Keratinocyte (primary cell): ENCODE data around the gene MX2. TPM values are rescaled to one million over a fixed set of nuclear protein-coding genes. Genes with fewer than 3 reads are reported as not detected.

Experiments used
- DNase-seq: peaks from one replicate; pipeline ENCODE4 v3.0.0-alpha.2; 2011; ENCODE audit warnings: low read depth, missing footprints, low spot score
- FAIRE-seq: peaks from 2 replicates; lab custom pipeline; 2011; peaks lifted over from hg19 to GRCh38; lab: Jason Lieb, UNC
- H2AFZ ChIP-seq: 2 replicates; pipeline ENCODE4 v1.6.0; 2012; ENCODE audit warnings: low read length, control low read depth, inconsistent platforms; ENCODE audit not compliant: control insufficient read depth
- H3K27ac ChIP-seq: 2 replicates; pipeline ENCODE4 v1.5.1; 2011; ENCODE audit warnings: low read length; ENCODE audit not compliant: control insufficient read depth, insufficient read depth
- H3K27me3 ChIP-seq: 3 replicates; pipeline ENCODE4 v1.6.0; 2011; ENCODE audit warnings: low read length; ENCODE audit not compliant: control insufficient read depth, insufficient read depth; ENCODE audit errors: extremely low read depth
- H3K36me3 ChIP-seq, 2 experiments: 2 replicates in 1 of 2; 3 replicates in 1 of 2; pipeline ENCODE4 v1.5.1; 2011; ENCODE audit warnings: low read length in 2 of 2, mild to moderate bottlenecking in 1 of 2; ENCODE audit not compliant: control insufficient read depth in 2 of 2, insufficient read depth in 2 of 2; ENCODE audit errors: extremely low read depth in 1 of 2
- H3K4me1 ChIP-seq: 3 replicates; pipeline ENCODE4 v1.5.1; 2011; ENCODE audit warnings: low read length; ENCODE audit not compliant: control insufficient read depth, insufficient read depth; ENCODE audit errors: extremely low read depth
- H3K4me2 ChIP-seq: 3 replicates; pipeline ENCODE4 v1.6.0; 2011; ENCODE audit warnings: low read depth, low read length; ENCODE audit not compliant: control insufficient read depth, insufficient read depth; ENCODE audit errors: extremely low read depth
- H3K4me3 ChIP-seq, 3 experiments: fragments of 200-600 bp in 1 of 3; sonication (generic) in 1 of 3; 2 replicates in 2 of 3; 3 replicates in 1 of 3; pipeline ENCODE4 v1.5.1; 2011 to 2016; ENCODE audit warnings: low read length in 3 of 3, mild to moderate bottlenecking in 3 of 3, control low read depth in 2 of 3, inconsistent platforms in 1 of 3, low read depth in 1 of 3, mixed read lengths in 1 of 3, mixed run types in 1 of 3, moderate library complexity in 1 of 3; ENCODE audit not compliant: control insufficient read depth in 2 of 3, insufficient read depth in 2 of 3; ENCODE audit errors: extremely low read depth in 1 of 3
- H3K79me2 ChIP-seq: 2 replicates; pipeline ENCODE4 v1.6.0; 2012; ENCODE audit warnings: low read length; ENCODE audit not compliant: control insufficient read depth, insufficient read depth
- H3K9ac ChIP-seq: 3 replicates; pipeline ENCODE4 v1.6.0; 2011; ENCODE audit warnings: low read length; ENCODE audit not compliant: control insufficient read depth, insufficient read depth; ENCODE audit errors: extremely low read depth
- H3K9me1 ChIP-seq: 3 replicates; pipeline ENCODE4 v1.6.0; 2011; ENCODE audit warnings: low read length; ENCODE audit not compliant: control insufficient read depth, insufficient read depth; ENCODE audit errors: extremely low read depth
- H3K9me3 ChIP-seq: 2 replicates; pipeline ENCODE4 v1.5.1; 2012; ENCODE audit warnings: low read depth, low read length; ENCODE audit not compliant: control insufficient read depth
- H4K20me1 ChIP-seq: 3 replicates; pipeline ENCODE4 v1.6.0; 2011; ENCODE audit warnings: low read length; ENCODE audit not compliant: control insufficient read depth, insufficient read depth; ENCODE audit errors: extremely low read depth
- CTCF ChIP-seq, 3 experiments: IDR thresholded peaks in 1 of 3; conservative IDR thresholded peaks in 1 of 3; optimal IDR thresholded peaks in 1 of 3; 2 replicates in 2 of 3; 3 replicates in 1 of 3; pipeline versions ENCODE3 to v1.5.1; 2011; ENCODE audit warnings: low read length in 3 of 3, mild to moderate bottlenecking in 3 of 3, moderate library complexity in 2 of 3, control low read depth in 1 of 3, inconsistent platforms in 1 of 3; ENCODE audit not compliant: insufficient read depth in 2 of 3; ENCODE audit errors: extremely low read depth in 1 of 3
- EZH2 ChIP-seq: IDR thresholded peaks from one replicate; pipeline ENCODE4 v1.6.1; 2012; ENCODE audit warnings: inconsistent platforms, mild to moderate bottlenecking, low read length, moderate library complexity
- dilution Hi-C: fragments of 300-500 bp; cut with MboI; formaldehyde crosslinking; loops from one replicate; pipeline ENCODE4 v1.7.0; 2020; ENCODE audit warnings: low sequenced_read_pairs; ENCODE audit not compliant: extremely low pct_ligation_motif_present
- polyA plus RNA-seq, 5 experiments: library from polyadenylated mRNA; depleted of rRNA in 3 of 5; stranded (reverse) in 3 of 5; stranded (forward) in 1 of 5; unstranded in 1 of 5; fragments of >200 nt; gene quantifications; 1 replicate in 1 of 5; 2 replicates in 3 of 5; 3 replicates in 1 of 5; pipeline versions ENCODE4 v1.2.1 to v1.2.3, GENCODE V29; 2011 to 2012; ENCODE audit warnings: missing spikeins in 2 of 5, low read depth in 1 of 5, low replicate concordance in 1 of 5

MX2 gene
- polyA plus RNA-seq, 1 donor (not counting 4 experiments of a cell fraction or from before 2014, with no cell fraction given) = 7.1 TPM

- FAIRE-seq (no peak), DNase-seq (no peak)
- Histone ChIP-seq H4K20me1 (no peaks in the 10 kb centered on the region), H3K79me2 (no peaks in the 10 kb centered on the region), H3K9me1 (no peaks in the 10 kb centered on the region), H3K9me3 (no peaks in the 10 kb centered on the region), H3K9ac (no peak overlapping the region), H3K27ac (no peak overlapping the region), H3K4me3 (no peak overlapping the region), H3K36me3 (no peaks in the 10 kb centered on the region), H3K27me3 (peaks cover 21% of the 10 kb centered on the region), H3K4me2 (no peak overlapping the region), H3K4me1 (no peaks in the 10 kb centered on the region), H2AFZ (no peak overlapping the region)
- dilution Hi-C loops = no loop called here
- no peak for TF ChIP-seq EZH2
- no peak for TF ChIP-seq CTCF (optimal IDR thresholded peaks at IDR 0.05 in 1 of 3, IDR thresholded peaks at IDR 0.05 in 1 of 3, conservative IDR thresholded peaks at IDR 0.05 in 1 of 3; ENCODE audit: extremely low read depth in 1 of 3, insufficient read depth in 2 of 3, low read length in 3 of 3)
These were observed 9.2 kb downstream of the MX2 start for GRCh38 chr21:41370840-41371684.

GRCh38 chr21:41371685-41372030 is 9.8 kb downstream of the MX2 start:
- no peaks in the 10 kb centered on the region for H3K36me3 ChIP-seq
- dilution Hi-C loops = no loop called here
- no peak overlapping the region for H2AFZ ChIP-seq
- no peaks in the 10 kb centered on the region for H3K9me3 ChIP-seq
- no peaks in the 10 kb centered on the region for H3K9me1 ChIP-seq
- H3K27ac ChIP-seq = no peak overlapping the region
- H3K27me3 ChIP-seq = peaks cover 21% of the 10 kb centered on the region
- no peak overlapping the region for H3K9ac ChIP-seq
- TF ChIP-seq CTCF (optimal IDR thresholded peaks at IDR 0.05 in 1 of 3, IDR thresholded peaks at IDR 0.05 in 1 of 3, conservative IDR thresholded peaks at IDR 0.05 in 1 of 3; ENCODE audit: extremely low read depth in 1 of 3, insufficient read depth in 2 of 3, low read length in 3 of 3) (no peak), EZH2 (no peak)
- H3K4me2 ChIP-seq = no peak overlapping the region
- H3K79me2 ChIP-seq = no peaks in the 10 kb centered on the region
- no peak for FAIRE-seq
- no peak overlapping the region for H3K4me3 ChIP-seq
- no peak for DNase-seq
- no peaks in the 10 kb centered on the region for H4K20me1 ChIP-seq
- no peaks in the 10 kb centered on the region for H3K4me1 ChIP-seq
